ENCODE measurements around the gene STRADA.

DNA sequence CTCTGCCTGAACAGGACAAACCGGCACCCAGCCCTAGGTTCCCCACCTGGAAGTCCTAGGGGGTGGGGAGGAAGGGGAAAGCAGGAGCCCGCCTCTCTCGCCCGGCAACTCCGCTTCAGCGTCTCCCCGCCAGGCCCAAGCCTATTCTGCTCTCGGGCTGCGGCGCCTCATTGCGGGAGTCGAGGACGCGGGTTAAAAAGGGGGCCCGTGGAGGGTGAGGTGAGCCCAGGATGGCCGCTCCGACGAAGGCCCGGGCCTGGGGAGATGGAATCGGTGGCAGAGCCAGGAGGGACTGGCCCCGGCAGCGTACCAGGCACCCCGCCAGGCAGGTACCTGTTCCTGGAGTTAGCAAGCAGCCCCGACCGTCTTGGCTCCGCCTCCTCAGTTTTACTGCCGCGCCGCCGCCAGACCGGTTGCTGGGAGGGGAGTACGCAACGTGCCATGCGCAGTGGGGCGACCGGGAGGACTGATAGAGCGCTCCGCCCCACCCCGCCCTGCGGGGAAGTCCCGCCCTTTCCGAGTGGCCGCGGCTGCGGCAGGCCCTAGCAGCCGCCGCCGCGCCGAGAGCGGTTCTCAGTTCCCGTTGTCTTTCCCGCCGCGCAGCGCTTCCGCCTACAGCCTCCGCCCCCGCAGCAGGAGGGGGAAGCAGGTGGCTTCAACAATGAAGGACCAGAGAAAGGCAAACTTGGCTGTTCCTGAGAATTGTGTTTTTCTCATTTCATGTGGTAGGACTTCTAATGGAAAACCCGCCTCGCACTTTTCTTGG lies at the start of gene STRADA:
- TF ChIP-seq POLR2A (IDR thresholded peaks at IDR 0.05) (peak; percentile 32), CTCF (IDR thresholded peaks at IDR 0.05) (no peak)
